Stimulated activated CD4-positive, alpha-beta T cell treated with anti-CD3 and anti-CD28 coated beads, Interleukin-1b, Interleukin-23, amount 100 ng/mL, for 4 hours (primary cell): ENCODE measurements around the gene PHLDB3.
A peak's percentile ranks its signal among the peaks of the same experiment; 100 is the strongest.

Experiments used
- DNase-seq, 2 donors: peaks; one replicate each; pipeline ENCODE4 v3.0.0-alpha.2; 2020; ENCODE audit warnings: low read depth in 2 of 2

The PHLDB3 gene

GRCh38 chr19:43499042-43499441, 5.5 kb downstream of the PHLDB3 start:
- no peak for DNase-seq

GRCh38 chr19:43498233-43498842, 6.2 kb downstream of the PHLDB3 start:
- DNase-seq = no peak

GRCh38 chr19:43496960-43497359, 7.6 kb downstream of the PHLDB3 start:
- DNase-seq = no peak

- no peak for DNase-seq
Measured at GRCh38 chr19:43495082-43495481, 9.5 kb downstream of the PHLDB3 start.

GRCh38 chr19:43490759-43491158, 13.8 kb downstream of the PHLDB3 start:
- DNase-seq = no peak

- no peak for DNase-seq
Measured at GRCh38 chr19:43489979-43490599, 14.5 kb downstream of the PHLDB3 start.

- DNase-seq = no peak
Measured at GRCh38 chr19:43489310-43489709, 15.2 kb downstream of the PHLDB3 start.

- DNase-seq = no peak
Measured at GRCh38 chr19:43488179-43488578, 16.4 kb downstream of the PHLDB3 start.

GRCh38 chr19:43486412-43486811, 18.1 kb downstream of the PHLDB3 start:
- no peak for DNase-seq

GRCh38 chr19:43485951-43486350, 18.6 kb downstream of the PHLDB3 start:
- no peak for DNase-seq

GRCh38 chr19:43483281-43483680, 21.3 kb downstream of the PHLDB3 start:
- DNase-seq = no peak

GRCh38 chr19:43482193-43482592, 22.4 kb downstream of the PHLDB3 start:
- no peak for DNase-seq

- DNase-seq = no peak
Measured at GRCh38 chr19:43481701-43482100, 22.8 kb downstream of the PHLDB3 start.

GRCh38 chr19:43480574-43480973, 24.0 kb downstream of the PHLDB3 start:
- no peak for DNase-seq

GRCh38 chr19:43479961-43480561, 24.5 kb downstream of the PHLDB3 start:
- DNase-seq = no peak

- DNase-seq = no peak
Measured at GRCh38 chr19:43479226-43479625, 25.3 kb downstream of the PHLDB3 start.

GRCh38 chr19:43478323-43478722, 26.2 kb downstream of the PHLDB3 start:
- no peak for DNase-seq

GRCh38 chr19:43476606-43477005, 27.9 kb downstream of the PHLDB3 start:
- no peak for DNase-seq

GRCh38 chr19:43474986-43475705, 29.4 kb downstream of the PHLDB3 start:
- peak; percentile 98 for DNase-seq

- DNase-seq = no peak
Measured at GRCh38 chr19:43474487-43474886, 30.1 kb downstream of the PHLDB3 start.

- DNase-seq = no peak
Measured at GRCh38 chr19:43471091-43471490, 33.5 kb downstream of the PHLDB3 start.

GRCh38 chr19:43470288-43470687, 34.3 kb downstream of the PHLDB3 start:
- DNase-seq = no peak

GRCh38 chr19:43469160-43469480, 35.4 kb downstream of the PHLDB3 start:
- no peak for DNase-seq
